ENCODE results near the gene KRT23.

DNA sequence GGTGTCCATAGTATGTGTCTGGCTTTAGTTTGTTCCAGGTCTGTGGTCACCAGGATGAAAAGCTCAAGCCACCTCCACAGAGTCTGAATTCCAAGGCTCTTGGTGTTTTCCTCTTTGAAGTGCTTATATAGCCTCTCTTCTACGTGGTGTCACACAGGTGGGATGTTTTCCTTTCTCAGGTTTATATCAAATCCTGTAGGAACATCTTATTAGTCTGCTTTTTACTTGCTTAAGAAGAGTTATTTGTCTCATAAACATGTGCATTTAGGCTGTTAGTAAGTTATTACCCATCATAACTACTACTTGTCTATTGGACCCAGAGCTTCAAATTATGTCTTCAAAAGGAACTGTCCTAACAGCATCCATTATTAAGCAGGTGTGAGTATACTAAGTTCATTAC, 29.4 kb upstream of the KRT23 start, which contains the start of gene KRT39:
- TF ChIP-seq, protein P1, sequence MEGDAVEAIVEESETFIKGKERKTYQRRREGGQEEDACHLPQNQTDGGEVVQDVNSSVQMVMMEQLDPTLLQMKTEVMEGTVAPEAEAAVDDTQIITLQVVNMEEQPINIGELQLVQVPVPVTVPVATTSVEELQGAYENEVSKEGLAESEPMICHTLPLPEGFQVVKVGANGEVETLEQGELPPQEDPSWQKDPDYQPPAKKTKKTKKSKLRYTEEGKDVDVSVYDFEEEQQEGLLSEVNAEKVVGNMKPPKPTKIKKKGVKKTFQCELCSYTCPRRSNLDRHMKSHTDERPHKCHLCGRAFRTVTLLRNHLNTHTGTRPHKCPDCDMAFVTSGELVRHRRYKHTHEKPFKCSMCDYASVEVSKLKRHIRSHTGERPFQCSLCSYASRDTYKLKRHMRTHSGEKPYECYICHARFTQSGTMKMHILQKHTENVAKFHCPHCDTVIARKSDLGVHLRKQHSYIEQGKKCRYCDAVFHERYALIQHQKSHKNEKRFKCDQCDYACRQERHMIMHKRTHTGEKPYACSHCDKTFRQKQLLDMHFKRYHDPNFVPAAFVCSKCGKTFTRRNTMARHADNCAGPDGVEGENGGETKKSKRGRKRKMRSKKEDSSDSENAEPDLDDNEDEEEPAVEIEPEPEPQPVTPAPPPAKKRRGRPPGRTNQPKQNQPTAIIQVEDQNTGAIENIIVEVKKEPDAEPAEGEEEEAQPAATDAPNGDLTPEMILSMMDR (IDR thresholded peaks at IDR 0.05; ENCODE audit: low read depth, low read length, poor library complexity, severe bottlenecking): no peak
- TF ChIP-seq EZH2phosphoT487 (IDR thresholded peaks at IDR 0.05; ENCODE audit: borderline replicate concordance, low read length): no peak

All from DOHH2 (cell line).